Caco-2 (cell line): Measurements from ENCODE around the gene GRM5. TPM values are rescaled to one million over a fixed set of nuclear protein-coding genes. Genes with fewer than 3 reads are reported as not detected.
"Not testable (repeated sequence)": the region's sequence is repeated elsewhere in the genome, so short reads cannot be mapped to it uniquely, and the experiment has no call there.

Experiments
- BruUV-seq: library from RNA; stranded (reverse); fragments of 400-500 nt; replicated peaks from 2 replicates; lab custom pipeline; 2021; lab: Mats Ljungman, UMichigan
- CTCF ChIA-PET: fragments of 300-600 bp; sonication (Branson Sonifier 250); formaldehyde crosslinking; loops from one replicate; lab custom pipeline; 2022; ENCODE audit warnings: antibody characterized with exemption; lab: Charles Lee
- POLR2A ChIA-PET: fragments of 300-600 bp; sonication (Branson Sonifier 250); formaldehyde crosslinking; loops from one replicate; lab custom pipeline; 2022; ENCODE audit warnings: antibody characterized with exemption; lab: Charles Lee
- DNase-seq, 2 experiments: peaks; one replicate each; pipeline versions ENCODE4 v3.0.0 to v3.0.0-alpha.2; 2020 to 2022
- H3K27me3 ChIP-seq: replicated peaks from 2 replicates; pipeline ENCODE4 v1.6.0; 2011; ENCODE audit warnings: low read length; ENCODE audit not compliant: control insufficient read depth, insufficient read depth
- H3K36me3 ChIP-seq: 2 replicates; pipeline ENCODE4 v1.5.1; 2011; ENCODE audit warnings: low read length; ENCODE audit not compliant: control insufficient read depth, insufficient read depth
- H3K4me1 ChIP-seq: fragments of 250-450 bp; sonication (Bioruptor Pico); 2 replicates; pipeline ENCODE4 v1.5.1; 2020; ENCODE audit warnings: mild to moderate bottlenecking
- H3K4me3 ChIP-seq: 2 replicates; pipeline ENCODE4 v1.5.1; 2011; ENCODE audit warnings: low read depth, mild to moderate bottlenecking, control low read depth, low read length
- H3K9me3 ChIP-seq: fragments of 250-450 bp; sonication (Bioruptor Pico); 2 replicates; pipeline ENCODE4 v1.5.1; 2020; ENCODE audit warnings: mild to moderate bottlenecking, moderate library complexity
- H3K27ac Mint-ChIP-seq: one replicate; pipeline ENCODE4 v1.8.0; 2022; ENCODE audit warnings: mixed read lengths; ENCODE audit not compliant: unreplicated experiment
- H3K27me3 Mint-ChIP-seq: one replicate; pipeline ENCODE4 v1.8.0; 2022; ENCODE audit warnings: mixed read lengths; ENCODE audit not compliant: insufficient read depth, unreplicated experiment
- H3K36me3 Mint-ChIP-seq: one replicate; pipeline ENCODE4 v1.8.0; 2022; ENCODE audit warnings: mild to moderate bottlenecking, mixed read lengths; ENCODE audit not compliant: insufficient read depth, unreplicated experiment
- H3K4me1 Mint-ChIP-seq: one replicate; pipeline ENCODE4 v1.8.0; 2022; ENCODE audit warnings: low read depth, mixed read lengths; ENCODE audit not compliant: unreplicated experiment
- H3K4me3 Mint-ChIP-seq: one replicate; pipeline ENCODE4 v1.8.0; 2022; ENCODE audit warnings: mild to moderate bottlenecking, moderate library complexity, mixed read lengths; ENCODE audit not compliant: unreplicated experiment
- H3K9me3 Mint-ChIP-seq: one replicate; pipeline ENCODE4 v1.8.0; 2022; ENCODE audit warnings: mixed read lengths; ENCODE audit not compliant: unreplicated experiment
- intact Hi-C: fragments of 100-400 bp; cut with micrococcal nuclease; formaldehyde crosslinking; loops from one replicate; pipeline ENCODE4 v1.10.0; 2022; ENCODE audit not compliant: unreplicated experiment
- total RNA-seq: library from RNA; stranded (reverse); gene quantifications from 2 replicates; pipeline ENCODE4 v1.2.3, GENCODE V29; 2022
- TF ChIP-seq, protein P1 (sequence below), 2 experiments: fragments of 200-600 bp in 1 of 2; IDR thresholded peaks; 1 replicate in 1 of 2; 2 replicates in 1 of 2; pipeline versions ENCODE4 v1.5.1 to v1.8.0; 2011 to 2022; ENCODE audit warnings: antibody characterized with exemption in 1 of 2, control low read depth in 1 of 2, inconsistent platforms in 1 of 2, low read depth in 1 of 2, low read length in 1 of 2, mild to moderate bottlenecking in 1 of 2, moderate library complexity in 1 of 2; ENCODE audit not compliant: insufficient read depth in 1 of 2, severe bottlenecking in 1 of 2, unreplicated experiment in 1 of 2

The GRM5 gene
- total RNA-seq, 1 experiment from 2014 or later, result not detected

DNA sequence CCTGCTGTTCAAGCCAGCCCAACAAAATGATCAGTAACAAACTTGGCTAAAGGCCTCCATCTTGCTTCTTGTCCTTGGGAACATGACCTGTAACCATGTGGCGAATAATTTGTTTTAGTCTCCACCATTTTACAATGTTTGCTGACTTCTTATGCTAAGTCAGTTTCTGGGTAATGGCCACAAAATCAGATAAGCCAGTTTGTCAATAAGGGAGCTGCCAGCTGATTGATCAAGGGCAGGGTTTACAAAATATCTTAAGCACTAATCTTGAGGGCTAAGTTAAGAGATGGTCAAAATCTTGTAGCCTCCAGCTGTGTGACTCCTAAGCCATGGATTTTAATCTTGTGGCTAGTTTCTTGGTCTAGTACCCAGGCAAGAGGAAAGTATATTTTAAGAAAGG, 176.9 kb downstream of the GRM5 start:
- DNase-seq, H3K4me3 Mint-ChIP-seq, H3K36me3 Mint-ChIP-seq, POLR2A ChIA-PET, H3K36me3 ChIP-seq, H3K27me3 Mint-ChIP-seq, H3K4me1 ChIP-seq, H3K4me1 Mint-ChIP-seq, H3K9me3 ChIP-seq, H3K27me3 ChIP-seq, CTCF ChIA-PET, BruUV-seq, H3K4me3 ChIP-seq, H3K27ac Mint-ChIP-seq: not testable (repeated sequence)
- intact Hi-C loops, result loop anchor here (5.0 kb wide), 2 partner anchors 657 to 1537 kb away; no protein-coding TSS in a partner anchor
- peaks cover 23% of the 10 kb centered on the region for H3K9me3 Mint-ChIP-seq

DNA sequence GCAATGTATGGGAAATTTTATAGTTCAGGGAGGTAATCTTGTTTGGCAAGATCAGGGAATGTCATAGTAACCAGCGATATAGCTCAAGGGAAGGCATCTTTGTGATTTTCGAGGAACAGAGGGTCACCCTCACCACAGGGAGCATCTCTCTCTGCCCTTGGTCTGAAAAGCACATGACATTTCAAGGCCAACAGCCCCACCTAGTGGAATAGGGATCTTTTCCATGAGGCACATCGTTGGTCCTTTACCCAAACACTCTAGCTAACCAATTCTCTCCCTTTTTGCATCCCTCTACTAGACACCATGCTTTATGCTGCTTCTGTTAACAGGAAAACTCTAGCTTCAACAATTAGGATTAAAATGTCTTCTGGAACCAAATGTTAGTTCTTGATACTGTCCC, 179.0 kb downstream of the GRM5 start:
- H3K9me3 Mint-ChIP-seq, result peaks cover 22% of the 10 kb centered on the region
- Histone ChIP-seq H3K4me3 (no peak overlapping the region), H3K9me3 (no peaks in the 10 kb centered on the region), H3K27me3 (no peaks in the 10 kb centered on the region), H3K4me1 (no peaks in the 10 kb centered on the region), H3K36me3 (no peaks in the 10 kb centered on the region)
- TF ChIP-seq, protein P1, sequence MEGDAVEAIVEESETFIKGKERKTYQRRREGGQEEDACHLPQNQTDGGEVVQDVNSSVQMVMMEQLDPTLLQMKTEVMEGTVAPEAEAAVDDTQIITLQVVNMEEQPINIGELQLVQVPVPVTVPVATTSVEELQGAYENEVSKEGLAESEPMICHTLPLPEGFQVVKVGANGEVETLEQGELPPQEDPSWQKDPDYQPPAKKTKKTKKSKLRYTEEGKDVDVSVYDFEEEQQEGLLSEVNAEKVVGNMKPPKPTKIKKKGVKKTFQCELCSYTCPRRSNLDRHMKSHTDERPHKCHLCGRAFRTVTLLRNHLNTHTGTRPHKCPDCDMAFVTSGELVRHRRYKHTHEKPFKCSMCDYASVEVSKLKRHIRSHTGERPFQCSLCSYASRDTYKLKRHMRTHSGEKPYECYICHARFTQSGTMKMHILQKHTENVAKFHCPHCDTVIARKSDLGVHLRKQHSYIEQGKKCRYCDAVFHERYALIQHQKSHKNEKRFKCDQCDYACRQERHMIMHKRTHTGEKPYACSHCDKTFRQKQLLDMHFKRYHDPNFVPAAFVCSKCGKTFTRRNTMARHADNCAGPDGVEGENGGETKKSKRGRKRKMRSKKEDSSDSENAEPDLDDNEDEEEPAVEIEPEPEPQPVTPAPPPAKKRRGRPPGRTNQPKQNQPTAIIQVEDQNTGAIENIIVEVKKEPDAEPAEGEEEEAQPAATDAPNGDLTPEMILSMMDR (IDR thresholded peaks at IDR 0.05; ENCODE audit: insufficient read depth in 1 of 2, low read depth in 1 of 2, low read length in 1 of 2, severe bottlenecking in 1 of 2, unreplicated experiment in 1 of 2), result peak; percentile 49 to 57
- peaks cover 2% of the 10 kb centered on the region for H3K27me3 Mint-ChIP-seq
- intact Hi-C loops, result loop anchor here (1.0 to 5.0 kb wide), 6 partner anchors 334 to 1534 kb away; no protein-coding TSS in a partner anchor
- ChIA-PET CTCF (no interaction called here), POLR2A (no interaction called here)
- no peaks in the 10 kb centered on the region for H3K4me1 Mint-ChIP-seq
- H3K36me3 Mint-ChIP-seq, result no peaks in the 10 kb centered on the region
- H3K4me3 Mint-ChIP-seq, result no peak overlapping the region
- BruUV-seq, result no TSS peak
- H3K27ac Mint-ChIP-seq, result no peak overlapping the region
- DNase-seq, result peak; percentile 57 to 72

DNA sequence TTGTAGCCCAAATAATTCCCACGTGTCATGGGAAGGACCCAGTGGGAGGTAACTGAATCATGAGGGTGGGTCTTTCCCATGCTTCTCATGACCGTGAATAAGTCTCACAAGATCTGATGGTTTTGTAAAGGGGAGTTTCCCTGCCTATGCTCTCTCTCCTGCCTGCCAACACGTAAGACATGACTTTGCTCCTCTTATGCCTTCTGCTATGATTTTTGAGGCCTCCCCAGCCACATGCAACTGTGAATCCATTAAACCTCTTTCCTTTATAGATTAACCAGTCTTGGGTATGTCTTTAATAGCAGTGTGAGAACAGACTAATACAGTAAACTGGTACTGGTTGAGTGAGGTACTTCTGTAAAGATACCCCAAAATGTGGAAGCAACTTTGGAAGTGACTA, 183.0 kb downstream of the GRM5 start:
- peaks cover 22% of the 10 kb centered on the region for H3K9me3 Mint-ChIP-seq
- CTCF ChIA-PET, H3K9me3 ChIP-seq, H3K36me3 Mint-ChIP-seq, H3K27me3 ChIP-seq, H3K4me3 Mint-ChIP-seq, H3K4me1 Mint-ChIP-seq, H3K4me1 ChIP-seq, H3K36me3 ChIP-seq, POLR2A ChIA-PET, H3K27ac Mint-ChIP-seq, H3K4me3 ChIP-seq, BruUV-seq, DNase-seq, H3K27me3 Mint-ChIP-seq, intact Hi-C loops: not testable (repeated sequence)

DNA sequence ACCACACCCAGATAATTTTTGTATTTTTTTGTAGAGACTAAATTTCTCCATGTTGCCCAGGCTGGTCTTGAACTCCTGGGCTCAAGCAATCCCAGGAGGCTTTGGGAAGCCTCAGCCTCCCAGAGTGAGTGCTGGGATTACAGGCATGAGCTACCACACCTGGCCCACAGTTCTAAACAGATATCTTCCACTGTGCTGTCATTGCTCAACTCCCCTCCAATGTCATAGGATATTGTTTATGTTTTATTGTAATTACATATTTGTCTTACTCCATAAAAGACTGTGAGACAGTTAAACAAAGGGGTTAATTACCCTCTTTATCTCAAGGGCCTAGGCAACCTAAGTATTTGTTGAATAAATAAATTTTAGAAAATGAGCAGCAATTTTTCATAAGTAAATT, 204.2 kb downstream of the GRM5 start:
- no peak for DNase-seq
- Histone ChIP-seq H3K27me3 (no peaks in the 10 kb centered on the region), H3K36me3 (no peaks in the 10 kb centered on the region), H3K9me3 (no peaks in the 10 kb centered on the region), H3K4me3 (no peak overlapping the region), H3K4me1 (no peaks in the 10 kb centered on the region)
- BruUV-seq, result no TSS peak
- CTCF ChIA-PET, result no interaction called here
- Mint-ChIP-seq H3K27me3 (peaks cover 3% of the 10 kb centered on the region), H3K36me3 (no peaks in the 10 kb centered on the region), H3K27ac (no peak overlapping the region), H3K4me1 (no peaks in the 10 kb centered on the region), H3K4me3 (no peak overlapping the region), H3K9me3 (no peaks in the 10 kb centered on the region)
- TF ChIP-seq, protein P1 (IDR thresholded peaks at IDR 0.05; ENCODE audit: insufficient read depth in 1 of 2, low read depth in 1 of 2, low read length in 1 of 2, severe bottlenecking in 1 of 2, unreplicated experiment in 1 of 2), result no peak
- POLR2A ChIA-PET, result no interaction called here
- intact Hi-C loops, result no loop called here

DNA sequence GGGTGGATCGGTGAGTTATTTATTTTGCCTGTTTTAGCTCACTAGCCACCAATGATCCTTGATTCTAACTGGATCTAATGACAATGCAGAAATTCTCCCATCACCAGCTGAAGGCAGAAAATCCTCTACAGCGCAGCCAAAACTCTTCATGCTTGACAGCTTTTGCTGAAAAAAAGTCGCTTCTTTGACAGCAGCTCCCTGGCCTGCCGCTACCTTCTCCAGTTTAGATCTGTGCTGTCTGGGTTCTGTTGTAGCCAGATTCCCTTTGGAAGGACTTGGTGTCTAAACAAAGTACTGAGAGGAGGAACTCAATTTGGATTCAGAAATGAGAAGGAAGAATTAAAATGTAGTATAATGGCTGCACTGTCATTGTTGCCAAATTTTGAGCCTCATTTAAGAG, 205.4 kb downstream of the GRM5 start:
- H3K9me3 Mint-ChIP-seq, H3K27ac Mint-ChIP-seq: not testable (repeated sequence)

DNA sequence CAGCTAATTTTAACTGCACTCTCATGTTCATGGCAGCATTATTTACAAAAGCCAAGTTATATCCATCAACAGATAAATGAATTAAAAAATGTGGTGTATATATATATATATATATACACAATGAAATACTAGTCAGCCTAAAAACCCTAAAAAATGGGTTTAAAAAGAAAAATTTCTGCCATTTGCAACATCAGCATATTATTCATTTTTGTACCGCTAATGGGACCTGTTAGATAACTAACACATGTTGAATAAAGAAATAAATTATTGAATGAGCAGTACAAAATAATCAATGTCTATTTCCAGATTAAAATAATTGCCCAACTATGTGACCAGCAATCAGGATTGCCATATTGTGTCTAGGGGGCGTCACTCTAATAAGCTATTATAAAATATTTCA, 211.8 kb downstream of the GRM5 start:
- H3K4me1 Mint-ChIP-seq, intact Hi-C loops, H3K27ac Mint-ChIP-seq, H3K27me3 Mint-ChIP-seq, BruUV-seq, DNase-seq, H3K9me3 ChIP-seq, POLR2A ChIA-PET, H3K27me3 ChIP-seq, H3K4me3 ChIP-seq, H3K9me3 Mint-ChIP-seq, H3K4me3 Mint-ChIP-seq, H3K4me1 ChIP-seq, H3K36me3 ChIP-seq, H3K36me3 Mint-ChIP-seq, CTCF ChIA-PET: not testable (repeated sequence)

More for the DNA sequence above, 205.4 kb downstream of the GRM5 start:
- DNase-seq, H3K9me3 ChIP-seq, H3K4me1 ChIP-seq, intact Hi-C loops, H3K4me3 ChIP-seq, BruUV-seq, POLR2A ChIA-PET, H3K27me3 ChIP-seq, H3K27me3 Mint-ChIP-seq, H3K36me3 ChIP-seq, CTCF ChIA-PET, H3K4me1 Mint-ChIP-seq, H3K36me3 Mint-ChIP-seq, H3K4me3 Mint-ChIP-seq: not testable (repeated sequence)
